ENCODE measurements around the gene TCOF1. TPM values are rescaled to one million over a fixed set of nuclear protein-coding genes. Genes with fewer than 3 reads are reported as not detected.

Gene TCOF1
- total RNA-seq, 1 experiment from 2014 or later, result 109 TPM

DNA sequence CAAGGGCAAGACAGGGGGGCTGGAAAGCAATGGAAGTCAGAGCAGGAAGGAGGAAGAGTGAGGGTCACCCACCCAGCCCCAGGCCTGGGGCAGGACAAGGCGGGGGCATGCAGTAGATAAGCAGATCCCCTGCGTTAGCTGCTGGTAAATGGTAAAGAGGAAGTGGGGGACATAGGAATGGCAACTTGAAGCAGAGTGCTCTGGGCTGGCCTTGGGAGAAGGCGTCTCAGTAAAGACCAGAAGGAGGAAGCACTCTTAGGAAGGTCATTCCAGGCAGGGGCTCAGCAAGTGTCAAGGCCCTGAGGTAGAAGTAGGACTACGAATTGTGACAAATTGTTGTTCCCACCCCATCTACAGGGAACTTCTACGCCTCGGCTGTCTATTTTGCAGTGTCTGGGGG is 15.1 kb downstream of the TCOF1 start:
- no peak for TF ChIP-seq EZH2 (IDR thresholded peaks at IDR 0.05; ENCODE audit: borderline replicate concordance, low read depth, low read length, poor library complexity, severe bottlenecking)
- TF ChIP-seq, protein P1, sequence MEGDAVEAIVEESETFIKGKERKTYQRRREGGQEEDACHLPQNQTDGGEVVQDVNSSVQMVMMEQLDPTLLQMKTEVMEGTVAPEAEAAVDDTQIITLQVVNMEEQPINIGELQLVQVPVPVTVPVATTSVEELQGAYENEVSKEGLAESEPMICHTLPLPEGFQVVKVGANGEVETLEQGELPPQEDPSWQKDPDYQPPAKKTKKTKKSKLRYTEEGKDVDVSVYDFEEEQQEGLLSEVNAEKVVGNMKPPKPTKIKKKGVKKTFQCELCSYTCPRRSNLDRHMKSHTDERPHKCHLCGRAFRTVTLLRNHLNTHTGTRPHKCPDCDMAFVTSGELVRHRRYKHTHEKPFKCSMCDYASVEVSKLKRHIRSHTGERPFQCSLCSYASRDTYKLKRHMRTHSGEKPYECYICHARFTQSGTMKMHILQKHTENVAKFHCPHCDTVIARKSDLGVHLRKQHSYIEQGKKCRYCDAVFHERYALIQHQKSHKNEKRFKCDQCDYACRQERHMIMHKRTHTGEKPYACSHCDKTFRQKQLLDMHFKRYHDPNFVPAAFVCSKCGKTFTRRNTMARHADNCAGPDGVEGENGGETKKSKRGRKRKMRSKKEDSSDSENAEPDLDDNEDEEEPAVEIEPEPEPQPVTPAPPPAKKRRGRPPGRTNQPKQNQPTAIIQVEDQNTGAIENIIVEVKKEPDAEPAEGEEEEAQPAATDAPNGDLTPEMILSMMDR (conservative IDR thresholded peaks at IDR 0.05; ENCODE audit: low read depth, low read length), result no peak
- no peak for DNase-seq (ENCODE audit: low spot score)
- no peaks in the 10 kb centered on the region for H3K4me1 ChIP-seq (ENCODE audit: insufficient read depth, low read length, poor library complexity, severe bottlenecking)
- BruUV-seq (replicated peaks), result no TSS peak
- H3K27ac ChIP-seq (ENCODE audit: low read depth, low read length, poor library complexity, severe bottlenecking), result no peak overlapping the region
- no peak overlapping the region for H3K4me3 ChIP-seq (ENCODE audit: low read depth, low read length, poor library complexity, severe bottlenecking)
- peaks cover 96% of the 10 kb centered on the region for H3K36me3 ChIP-seq (ENCODE audit: insufficient read depth, low read length, poor library complexity, severe bottlenecking)
- ChIA-PET POLR2A (ENCODE audit: low non-redundant PET) (interaction anchor here (0.6 kb wide), 1 partner anchor 67 kb away, joined by 5 read pairs; no protein-coding TSS in a partner anchor), CTCF (no interaction called here)
- no peaks in the 10 kb centered on the region for H3K9me3 ChIP-seq (ENCODE audit: low read depth, low read length, poor library complexity, severe bottlenecking)
- H3K27me3 ChIP-seq (replicated peaks; ENCODE audit: insufficient read depth, low read depth, low read length, poor library complexity), result no peaks in the 10 kb centered on the region
- intact Hi-C loops (cut with micrococcal nuclease; ENCODE audit: unreplicated experiment), result no loop called here

DNA sequence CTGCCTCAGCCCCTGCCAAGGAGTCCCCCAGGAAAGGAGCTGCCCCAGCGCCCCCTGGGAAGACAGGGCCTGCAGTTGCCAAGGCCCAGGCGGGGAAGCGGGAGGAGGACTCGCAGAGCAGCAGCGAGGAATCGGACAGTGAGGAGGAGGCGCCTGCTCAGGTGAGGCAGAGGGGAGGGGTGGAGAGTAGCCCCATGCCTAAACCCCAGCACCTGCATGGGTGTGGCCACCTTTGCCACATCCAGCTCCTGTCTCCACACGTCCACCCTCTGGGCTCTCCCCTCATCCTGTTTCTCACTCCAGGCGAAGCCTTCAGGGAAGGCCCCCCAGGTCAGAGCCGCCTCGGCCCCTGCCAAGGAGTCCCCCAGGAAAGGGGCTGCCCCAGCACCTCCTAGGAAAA is 17.2 kb downstream of the TCOF1 start:
- no peak overlapping the region for H3K27ac ChIP-seq (ENCODE audit: low read depth, low read length, poor library complexity, severe bottlenecking)
- no peak for TF ChIP-seq EZH2 (IDR thresholded peaks at IDR 0.05; ENCODE audit: borderline replicate concordance, low read depth, low read length, poor library complexity, severe bottlenecking)
- TF ChIP-seq, protein P1 (conservative IDR thresholded peaks at IDR 0.05; ENCODE audit: low read depth, low read length), result no peak
- no peak overlapping the region for H3K4me3 ChIP-seq (ENCODE audit: low read depth, low read length, poor library complexity, severe bottlenecking)
- intact Hi-C loops (cut with micrococcal nuclease; ENCODE audit: unreplicated experiment), result no loop called here
- CTCF ChIA-PET, result no interaction called here
- no TSS peak for BruUV-seq (replicated peaks)
- POLR2A ChIA-PET (ENCODE audit: low non-redundant PET), result no interaction called here
- H3K27me3 ChIP-seq (replicated peaks; ENCODE audit: insufficient read depth, low read depth, low read length, poor library complexity), result no peaks in the 10 kb centered on the region
- H3K9me3 ChIP-seq (ENCODE audit: low read depth, low read length, poor library complexity, severe bottlenecking), result no peaks in the 10 kb centered on the region
- H3K36me3 ChIP-seq (ENCODE audit: insufficient read depth, low read length, poor library complexity, severe bottlenecking), result peaks cover 96% of the 10 kb centered on the region
- H3K4me1 ChIP-seq (ENCODE audit: insufficient read depth, low read length, poor library complexity, severe bottlenecking), result no peaks in the 10 kb centered on the region
- DNase-seq (ENCODE audit: low spot score), result no peak

DNA sequence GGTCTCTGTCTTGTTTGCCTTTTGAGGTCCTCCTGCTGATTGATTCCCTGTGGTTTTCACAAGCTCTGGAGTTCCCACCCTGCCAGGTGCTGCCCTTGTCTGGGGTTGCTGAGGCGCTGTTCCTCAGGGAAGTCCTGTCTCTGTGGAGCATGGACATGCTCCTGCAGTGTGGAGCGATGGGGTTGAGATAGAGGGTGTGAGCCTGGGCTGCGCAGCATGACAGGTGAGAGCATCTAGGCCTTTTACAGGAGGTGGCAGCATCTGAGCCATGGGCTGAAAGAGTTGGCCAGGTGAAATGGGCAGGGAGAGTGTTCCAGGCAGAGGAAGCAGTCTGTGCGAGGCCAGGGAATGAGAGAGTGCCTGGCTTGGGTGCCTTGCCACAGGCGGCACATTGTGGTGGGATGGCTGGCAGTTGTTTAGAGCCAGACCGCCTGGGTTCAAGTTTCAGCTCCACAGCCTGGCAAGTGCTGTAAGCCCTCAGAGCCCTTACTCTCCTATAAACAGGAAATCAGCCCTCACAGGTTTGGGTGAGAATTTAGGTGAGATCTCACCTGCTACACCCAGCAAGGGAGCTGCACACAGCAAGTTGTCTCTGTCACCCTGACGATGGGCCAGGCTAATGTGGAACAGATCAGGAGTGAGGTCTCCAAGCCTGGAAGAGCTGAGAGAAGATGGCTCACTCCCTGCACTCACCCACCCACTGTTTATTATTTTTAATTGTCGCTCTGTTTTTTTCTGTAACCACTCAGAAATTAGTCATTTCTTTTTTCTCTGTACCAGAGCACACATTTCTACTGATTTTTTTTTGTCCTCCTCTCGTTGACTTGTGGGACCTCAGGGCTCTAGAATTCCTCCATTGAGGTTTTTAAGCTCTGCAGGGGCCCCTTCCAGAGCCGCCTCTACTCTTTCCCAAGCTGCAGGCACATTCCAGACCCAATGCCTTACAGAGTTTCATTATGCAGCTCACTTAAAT is 19.6 kb downstream of the TCOF1 start:
- Histone ChIP-seq H3K36me3 (ENCODE audit: insufficient read depth, low read length, poor library complexity, severe bottlenecking) (peaks cover 94% of the 10 kb centered on the region), H3K9me3 (ENCODE audit: low read depth, low read length, poor library complexity, severe bottlenecking) (no peaks in the 10 kb centered on the region), H3K27ac (ENCODE audit: low read depth, low read length, poor library complexity, severe bottlenecking) (no peak overlapping the region), H3K4me3 (ENCODE audit: low read depth, low read length, poor library complexity, severe bottlenecking) (no peak overlapping the region), H3K4me1 (ENCODE audit: insufficient read depth, low read length, poor library complexity, severe bottlenecking) (no peaks in the 10 kb centered on the region), H3K27me3 (replicated peaks; ENCODE audit: insufficient read depth, low read depth, low read length, poor library complexity) (no peaks in the 10 kb centered on the region)
- intact Hi-C loops (cut with micrococcal nuclease; ENCODE audit: unreplicated experiment), result no loop called here
- no peak for DNase-seq (ENCODE audit: low spot score)
- no peak for TF ChIP-seq EZH2 (IDR thresholded peaks at IDR 0.05; ENCODE audit: borderline replicate concordance, low read depth, low read length, poor library complexity, severe bottlenecking)
- TF ChIP-seq, protein P1 (conservative IDR thresholded peaks at IDR 0.05; ENCODE audit: low read depth, low read length), result no peak
- POLR2A ChIA-PET (ENCODE audit: low non-redundant PET), result no interaction called here
- BruUV-seq (replicated peaks), result no TSS peak
- CTCF ChIA-PET, result no interaction called here
